Common myeloid progenitor, CD34-positive (primary cell): Measurements from ENCODE around the gene MMP28.

Experiments used
- CTCF ChIA-PET: fragments of 350-600 bp; sonication (Branson Sonifier 250); formaldehyde crosslinking; loops from one replicate; lab custom pipeline; 2021; ENCODE audit warnings: antibody characterized with exemption; lab: Charles Lee
- POLR2A ChIA-PET: fragments of 350-600 bp; sonication (Branson Sonifier 250); formaldehyde crosslinking; loops from one replicate; lab custom pipeline; 2021; ENCODE audit warnings: antibody characterized with exemption; lab: Charles Lee
- DNase-seq, 3 donors: peaks; one replicate each; pipeline versions ENCODE4 v3.0.0 to v3.0.0-alpha.2; 2013
- H3K27ac ChIP-seq, 2 experiments: 1 replicate in 1 of 2; 2 replicates in 1 of 2; pipeline ENCODE4 v1.7.0; 2013; ENCODE audit warnings: inconsistent platforms in 2 of 2, low read length in 2 of 2, mild to moderate bottlenecking in 2 of 2, low read depth in 1 of 2, moderate library complexity in 1 of 2; ENCODE audit not compliant: severe bottlenecking in 2 of 2, insufficient read depth in 1 of 2, poor library complexity in 1 of 2
- H3K27me3 ChIP-seq, 5 experiments: replicated peaks in 2 of 5; 1 replicate in 3 of 5; 2 replicates in 2 of 5; pipeline versions ENCODE4 v1.6.1 to v1.7.0; 2013; ENCODE audit warnings: low read length in 4 of 5, mild to moderate bottlenecking in 2 of 5, moderate library complexity in 2 of 5, inconsistent platforms in 1 of 5; ENCODE audit not compliant: insufficient read depth in 5 of 5, control insufficient read depth in 4 of 5
- H3K36me3 ChIP-seq, 4 experiments: 1 replicate in 2 of 4; 2 replicates in 2 of 4; pipeline versions ENCODE4 v1.6.1 to v1.7.0; 2013; ENCODE audit warnings: low read length in 3 of 4, control low read depth in 1 of 4, mild to moderate bottlenecking in 1 of 4; ENCODE audit not compliant: control insufficient read depth in 4 of 4, insufficient read depth in 4 of 4
- H3K4me1 ChIP-seq, 4 experiments: 1 replicate in 3 of 4; 2 replicates in 1 of 4; pipeline versions ENCODE4 v1.6.1 to v1.7.1; 2013; ENCODE audit warnings: low read length in 3 of 4, mild to moderate bottlenecking in 3 of 4, control low read depth in 1 of 4, inconsistent platforms in 1 of 4, moderate library complexity in 1 of 4; ENCODE audit not compliant: control insufficient read depth in 4 of 4, insufficient read depth in 4 of 4; ENCODE audit errors: control extremely low read depth in 1 of 4
- H3K4me3 ChIP-seq, 7 experiments: 1 replicate in 4 of 7; 2 replicates in 3 of 7; pipeline versions ENCODE4 v1.5.1 to v1.7.0; 2013; ENCODE audit warnings: mild to moderate bottlenecking in 7 of 7, low read length in 6 of 7, moderate library complexity in 6 of 7, inconsistent platforms in 2 of 7, low read depth in 2 of 7, control low read depth in 1 of 7; ENCODE audit not compliant: insufficient read depth in 4 of 7, control insufficient read depth in 1 of 7; ENCODE audit errors: extremely low read depth in 1 of 7
- H3K9me3 ChIP-seq, 5 experiments: 1 replicate in 4 of 5; 2 replicates in 1 of 5; pipeline versions ENCODE4 v1.6.1 to v1.7.1; 2013; ENCODE audit warnings: low read length in 4 of 5, mild to moderate bottlenecking in 2 of 5, inconsistent platforms in 1 of 5, low read depth in 1 of 5, moderate library complexity in 1 of 5; ENCODE audit not compliant: control insufficient read depth in 4 of 5, insufficient read depth in 2 of 5; ENCODE audit errors: control extremely low read depth in 1 of 5
- WGBS: methylation state at CpG from one replicate; pipeline ENCODE4 v1.1.5; 2013; ENCODE audit not compliant: insufficient coverage; 5-methylcytosine and 5-hydroxymethylcytosine counted together

MMP28 gene

DNA sequence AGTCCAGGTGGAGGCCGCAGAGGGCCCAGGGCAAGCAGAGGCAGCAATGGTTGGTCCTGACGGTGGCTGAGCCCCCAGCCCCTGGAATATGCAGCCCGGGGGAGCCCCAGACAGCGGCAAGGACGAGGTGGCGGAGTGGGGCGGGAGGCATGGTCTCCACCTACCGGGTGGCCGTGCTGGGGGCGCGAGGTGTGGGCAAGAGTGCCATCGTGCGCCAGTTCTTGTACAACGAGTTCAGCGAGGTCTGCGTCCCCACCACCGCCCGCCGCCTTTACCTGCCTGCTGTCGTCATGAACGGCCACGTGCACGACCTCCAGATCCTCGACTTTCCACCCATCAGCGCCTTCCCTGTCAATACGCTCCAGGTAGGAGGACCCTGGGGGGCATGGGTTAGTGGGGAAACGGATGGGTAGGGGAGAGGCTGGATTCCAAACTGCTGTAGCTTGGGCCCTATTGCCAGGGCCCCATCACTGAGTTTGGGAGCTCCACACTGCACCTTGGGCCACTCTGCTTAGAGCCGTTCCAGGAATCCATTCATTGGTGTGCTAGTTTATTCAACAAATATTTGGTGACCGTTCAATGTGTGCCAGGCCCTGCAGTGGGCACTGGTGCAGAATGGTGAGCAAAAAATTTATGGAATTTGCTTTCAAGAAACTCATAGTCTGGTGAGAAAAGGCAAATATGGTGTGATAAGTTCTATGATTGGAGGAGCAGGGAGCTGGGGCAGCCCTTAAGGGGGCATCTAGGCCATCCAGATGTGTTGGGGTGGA lies 60.2 kb downstream of the MMP28 start:
- ChIA-PET CTCF (interaction anchor here (0.7 to 4.9 kb wide), 2 partner anchors 14 to 17 kb away, joined by 4 to 18 read pairs; no protein-coding TSS in a partner anchor), POLR2A (no interaction called here)
- no peaks in the 10 kb centered on the region for H3K36me3 ChIP-seq
- DNase-seq, result no peak
- peaks cover 0 to 16% (median 10%) of the 10 kb centered on the region in 4 experiments for H3K4me1 ChIP-seq
- H3K9me3 ChIP-seq, result no peaks in the 10 kb centered on the region
- peaks cover 0 to 5% (median 1%) of the 10 kb centered on the region in 5 experiments for H3K27me3 ChIP-seq
- 93% methylated on average over 28 of the region's 29 CpGs for WGBS
- H3K4me3 ChIP-seq, result no peak overlapping the region
- H3K27ac ChIP-seq, result no peak overlapping the region

DNA sequence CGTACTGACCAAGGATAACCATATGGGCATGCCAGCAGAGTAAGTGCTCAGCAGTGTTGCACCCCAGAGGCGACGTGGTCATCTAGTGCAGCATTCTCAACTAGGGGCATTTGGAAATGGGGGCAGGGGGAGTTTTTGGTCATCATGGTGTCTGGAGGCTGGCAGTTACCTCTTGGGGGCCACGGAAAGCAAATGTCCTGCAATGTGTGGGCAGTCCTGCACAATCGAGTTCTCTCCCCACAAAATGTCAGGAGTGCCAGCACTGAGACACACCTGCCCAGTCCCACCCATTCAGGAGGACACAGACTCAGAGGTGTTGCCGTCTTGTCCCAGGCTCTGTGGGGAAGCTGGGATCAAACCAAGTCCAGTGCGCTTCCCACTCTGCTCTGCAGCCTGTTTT lies 61.0 kb downstream of the MMP28 start:
- WGBS, result 98% methylated on average over 5 of the region's 7 CpGs
- no peak overlapping the region for H3K4me3 ChIP-seq
- no peak for DNase-seq
- no peaks in the 10 kb centered on the region for H3K27me3 ChIP-seq
- H3K36me3 ChIP-seq, result no peaks in the 10 kb centered on the region
- H3K4me1 ChIP-seq, result peaks cover 0 to 16% (median 10%) of the 10 kb centered on the region in 4 experiments
- no peaks in the 10 kb centered on the region for H3K9me3 ChIP-seq
- ChIA-PET POLR2A (interaction anchor here (0.6 kb wide), 1 partner anchor 81 kb away, joined by 6 read pairs; no protein-coding TSS in a partner anchor), CTCF (no interaction called here)
- H3K27ac ChIP-seq, result no peak overlapping the region

DNA sequence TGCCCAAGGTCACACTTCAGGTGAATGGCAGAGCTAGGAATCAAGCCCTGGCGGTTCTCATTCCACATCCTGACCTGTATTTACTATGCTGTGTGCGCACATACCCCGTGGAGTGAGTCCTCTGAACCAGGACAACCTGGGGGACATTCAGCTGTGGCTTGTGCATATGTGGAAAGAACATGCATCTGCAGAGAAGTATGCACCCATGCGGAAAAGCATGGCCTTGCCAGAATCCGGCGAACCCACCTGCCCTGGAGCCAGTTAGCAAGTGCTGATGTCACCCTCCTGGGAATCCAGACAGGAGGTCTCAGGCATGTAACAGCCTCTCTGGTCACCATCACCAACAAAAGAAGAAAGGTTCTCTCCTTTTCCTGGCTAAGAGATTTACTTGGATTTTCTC lies 62.1 kb downstream of the MMP28 start:
- WGBS, result 100% methylated on average over 6 of the region's 6 CpGs
- H3K4me3 ChIP-seq, result no peak overlapping the region
- H3K27me3 ChIP-seq, result no peaks in the 10 kb centered on the region
- no peak overlapping the region for H3K27ac ChIP-seq
- no peak for DNase-seq
- H3K9me3 ChIP-seq, result no peaks in the 10 kb centered on the region
- H3K36me3 ChIP-seq, result no peaks in the 10 kb centered on the region
- POLR2A ChIA-PET, result no interaction called here
- CTCF ChIA-PET, result no interaction called here
- H3K4me1 ChIP-seq, result peaks cover 0 to 16% (median 10%) of the 10 kb centered on the region in 4 experiments

DNA sequence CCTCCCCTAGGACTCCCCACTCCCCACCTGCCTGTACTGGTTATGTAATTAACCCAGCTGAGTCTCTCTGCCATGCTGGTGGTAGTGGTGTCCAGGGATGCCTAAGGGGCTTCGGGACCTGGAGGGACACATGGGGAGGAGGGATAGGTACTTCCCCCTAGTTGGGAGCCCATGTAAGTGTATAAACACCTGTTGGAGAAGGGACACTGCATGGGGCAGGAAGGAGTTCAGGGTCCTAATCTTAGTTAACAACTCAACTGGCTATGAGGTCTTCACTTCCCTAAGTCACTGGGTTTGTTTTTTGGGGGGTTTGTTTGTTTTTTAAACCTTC lies 62.7 kb downstream of the MMP28 start:
- CTCF ChIA-PET, result no interaction called here
- POLR2A ChIA-PET, result no interaction called here

DNA sequence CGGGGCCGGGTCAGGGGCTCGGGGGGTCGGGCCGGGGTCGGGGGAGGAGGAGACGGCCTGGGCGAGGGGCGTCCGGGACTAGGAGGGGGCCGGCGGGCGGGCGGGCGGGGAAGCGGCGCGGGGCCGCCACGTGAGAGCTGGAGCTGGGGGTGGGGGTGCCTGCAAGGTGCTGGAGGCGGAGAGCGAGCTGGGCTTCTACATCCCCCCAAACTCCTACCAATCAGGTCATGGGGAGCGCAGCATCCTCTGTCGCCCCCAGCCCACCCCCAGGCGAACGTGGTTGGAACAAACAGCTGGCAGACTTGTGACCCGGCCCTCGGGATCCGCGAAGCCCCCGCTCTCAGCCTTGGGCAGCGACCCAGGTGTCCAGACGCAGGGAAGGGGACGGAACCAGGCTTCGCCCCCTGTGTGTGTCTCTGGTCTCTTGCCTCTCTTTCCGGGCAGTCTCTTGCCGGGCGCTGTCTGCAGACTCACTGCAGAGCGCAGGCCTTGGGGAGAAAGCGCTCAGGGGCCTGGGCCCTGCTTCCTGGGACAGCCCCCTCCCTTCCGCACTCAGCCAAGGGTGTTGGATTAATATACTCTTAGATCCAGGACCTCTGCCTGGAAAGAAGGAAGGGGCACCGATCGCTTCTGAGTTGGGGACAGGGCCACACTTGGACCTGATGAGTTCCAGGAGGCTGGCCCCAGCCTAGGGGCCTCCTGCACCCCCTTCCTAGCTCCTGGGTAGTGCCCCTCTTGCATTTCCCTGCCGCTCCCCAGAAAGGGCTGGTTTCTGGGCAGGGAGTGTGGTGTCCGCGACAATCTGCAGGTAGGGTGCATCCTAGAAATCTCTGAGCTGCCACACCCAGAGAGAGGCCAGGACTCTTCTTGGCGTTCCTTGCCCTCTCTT lies 63.3 kb downstream of the MMP28 start:
- Histone ChIP-seq H3K36me3 (peaks cover 0 to 4% (median under 1%) of the 10 kb centered on the region in 4 experiments), H3K9me3 (no peaks in the 10 kb centered on the region), H3K4me1 (peaks cover 0 to 16% (median 10%) of the 10 kb centered on the region in 4 experiments), H3K4me3 (peak overlapping the region in 6 of 7 experiments; percentile 1 to 81 (median 54)), H3K27me3 (no peaks in the 10 kb centered on the region), H3K27ac (no peak overlapping the region)
- POLR2A ChIA-PET, result no interaction called here
- CTCF ChIA-PET, result interaction anchor here (0.6 to 2.0 kb wide), 4 partner anchors 16 to 120 kb away, joined by 4 to 10 read pairs (median 6); no protein-coding TSS in a partner anchor
- 44% methylated on average over 23 of the region's 47 CpGs for WGBS
- DNase-seq, result peak in 2 of 3 donors; percentile 35 to 48

More for the DNA sequence above, 62.7 kb downstream of the MMP28 start:
- Histone ChIP-seq H3K9me3 (no peaks in the 10 kb centered on the region), H3K27me3 (no peaks in the 10 kb centered on the region), H3K4me1 (peaks cover 0 to 16% (median 10%) of the 10 kb centered on the region in 4 experiments), H3K4me3 (no peak overlapping the region), H3K36me3 (peaks cover 0 to under 1% (median 0%) of the 10 kb centered on the region in 4 experiments), H3K27ac (no peak overlapping the region)
- 100% methylated on average over 1 of the region's 1 CpG for WGBS
- no peak for DNase-seq

DNA sequence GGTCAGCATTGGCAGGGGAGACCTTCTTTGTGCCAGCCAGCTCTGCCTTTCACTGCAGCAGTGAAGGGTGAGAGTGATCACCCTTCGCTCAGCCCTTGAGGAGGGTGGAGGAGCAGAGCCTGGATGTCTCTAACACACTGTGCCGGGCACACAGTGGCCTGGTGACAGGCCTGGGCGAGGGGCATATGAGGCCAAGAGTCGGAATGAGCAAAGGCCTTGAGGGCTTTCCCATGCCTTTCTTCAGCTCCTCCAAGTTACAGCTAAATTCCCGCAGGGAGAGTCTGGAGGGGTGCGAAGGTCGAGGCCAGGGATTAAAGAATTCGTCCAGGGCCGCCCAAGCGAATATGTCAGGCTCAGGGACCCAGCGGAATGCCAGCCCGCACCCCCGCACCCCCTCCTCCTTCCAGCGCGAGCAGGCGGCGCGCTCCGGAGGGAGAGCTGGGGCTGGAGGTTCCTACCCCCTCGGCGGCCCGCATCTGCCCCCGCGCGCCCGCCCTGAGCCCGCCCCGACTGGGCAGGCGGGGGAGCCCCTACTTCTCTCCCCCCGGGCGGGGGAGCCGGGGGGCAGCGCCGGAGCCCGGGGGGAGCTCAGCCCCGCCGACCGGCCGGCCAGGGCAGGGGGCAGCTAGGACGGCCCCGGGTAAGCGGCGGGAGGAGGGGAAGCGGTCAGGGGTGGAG lies 64.1 kb downstream of the MMP28 start, which contains the start of gene RASL10B:
RASL10B (plus strand) TSS at position 401 of the 678 bp plus-strand sequence. CDS start 3,546 bp downstream, outside the sequence.
- Histone ChIP-seq H3K9me3 (no peaks in the 10 kb centered on the region), H3K4me3 (peak within 1 kb of the TSS; percentile 41 to 82 (median 62)), H3K27me3 (no peaks in the 10 kb centered on the region), H3K27ac (no peak within 1 kb of the TSS), H3K36me3 (peaks cover 0 to 11% (median 4%) of the 10 kb centered on the region in 4 experiments), H3K4me1 (peaks cover 0 to 16% (median 10%) of the 10 kb centered on the region in 4 experiments)
- WGBS, result 6% methylated on average over 20 of the region's 44 CpGs
- CTCF ChIA-PET, result interaction anchor here (0.7 to 2.0 kb wide), 6 partner anchors 17 to 176 kb away, joined by 3 to 10 read pairs (median 4); no protein-coding TSS in a partner anchor
- peak in 2 of 3 donors; percentile 53 to 66 for DNase-seq
- POLR2A ChIA-PET, result no interaction called here
